Measurements from ENCODE around the gene HPSE2.

Gene HPSE2

DNA sequence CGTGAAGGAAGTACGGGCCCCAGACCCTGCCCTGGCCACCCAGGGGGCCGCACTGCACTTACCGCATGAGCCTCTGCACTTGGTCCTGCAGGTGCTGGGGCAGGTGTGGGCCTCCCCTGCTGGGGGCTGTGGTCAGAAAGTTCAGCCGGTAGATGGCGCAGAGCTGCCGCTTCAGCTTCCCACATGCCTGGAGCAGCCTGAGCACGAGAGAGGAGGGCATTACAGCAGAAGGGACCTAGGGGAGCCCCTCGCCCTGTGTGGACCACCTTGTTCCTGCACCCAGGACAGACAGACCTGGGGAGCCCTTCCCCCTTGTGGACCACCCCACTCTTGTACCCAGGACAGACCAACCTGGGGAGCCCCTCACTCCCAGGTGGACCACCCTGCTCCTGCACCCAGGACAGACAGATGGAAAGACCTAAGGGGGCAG, 811.9 kb downstream of the HPSE2 start:
- DNase-seq: no peak

DNA sequence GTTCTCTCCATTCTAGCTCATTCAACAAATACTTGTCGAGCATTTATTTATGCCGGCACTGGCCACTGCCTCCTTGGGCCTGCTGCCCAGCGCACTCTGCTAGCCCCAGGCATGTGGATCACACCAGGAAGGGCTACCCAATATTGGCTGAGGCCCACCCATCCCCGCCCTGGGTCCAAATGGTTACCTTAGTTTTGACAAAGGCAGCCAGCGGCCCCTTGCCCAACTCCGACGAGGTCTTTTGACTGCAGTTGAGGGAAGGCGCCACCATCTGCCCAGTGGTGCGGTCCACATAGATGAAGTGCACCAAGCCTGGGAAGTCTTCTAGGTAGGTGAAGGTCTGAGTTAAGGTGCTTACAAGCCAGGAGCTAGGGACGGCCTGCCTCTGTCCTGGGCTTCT, 813.5 kb downstream of the HPSE2 start:
- DNase-seq: no peak

DNA sequence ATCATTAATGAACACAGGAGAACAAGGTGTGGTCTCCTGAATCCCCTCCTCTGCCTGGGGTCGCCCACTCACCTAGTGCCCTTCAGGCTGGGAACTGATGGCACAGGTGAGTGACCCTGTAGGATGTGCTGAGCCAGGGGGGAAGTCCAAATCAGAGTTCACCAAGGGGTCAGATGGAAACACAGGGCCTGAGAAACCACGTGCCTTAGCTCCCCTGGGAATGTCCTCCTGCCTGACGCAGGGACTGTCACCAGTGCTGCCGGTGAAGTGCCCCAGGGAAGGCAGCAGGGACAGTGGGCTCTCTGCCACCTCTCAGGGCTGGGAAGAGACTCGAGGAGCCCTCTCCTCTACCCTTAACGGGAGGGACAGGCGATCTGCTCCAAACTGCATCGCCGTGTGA, 814.9 kb downstream of the HPSE2 start:
- DNase-seq: no peak

DNA sequence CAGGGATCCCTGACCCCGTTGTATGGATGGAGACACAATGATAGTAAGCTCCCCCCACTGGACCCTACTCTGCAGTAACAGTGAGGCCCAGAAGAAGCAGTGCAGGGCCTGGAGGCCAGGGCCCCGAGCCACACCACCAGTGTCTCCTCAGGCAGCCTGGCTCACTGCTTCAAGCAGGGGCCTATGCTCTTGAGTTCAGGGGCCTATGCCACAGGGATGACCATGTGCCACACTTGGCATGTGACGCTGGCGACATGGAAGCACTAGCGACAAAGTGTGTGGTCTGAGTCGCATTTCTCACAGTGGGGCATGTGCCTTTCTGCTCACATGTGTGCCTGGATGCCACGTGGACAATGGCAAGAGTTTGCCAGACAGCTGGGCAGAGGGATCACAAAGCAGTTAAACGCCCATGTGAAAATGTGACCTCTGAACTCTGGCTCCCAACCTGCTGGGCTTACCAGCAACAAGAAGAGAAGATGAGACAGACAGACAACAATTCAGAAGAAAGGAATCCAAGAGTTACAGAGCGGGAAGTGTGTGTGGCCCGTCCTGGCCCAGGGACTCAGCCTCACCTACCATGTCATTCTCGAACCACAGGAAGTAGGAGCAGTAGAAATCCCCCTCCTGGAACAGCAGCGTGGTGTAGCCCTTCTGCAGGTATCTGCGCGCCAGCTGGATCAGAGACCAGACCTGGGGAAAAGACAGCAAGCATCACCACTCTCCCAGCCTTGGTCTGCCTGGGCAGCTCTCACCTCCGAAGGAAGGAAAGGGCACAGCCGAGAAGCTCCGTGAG, 816.0 kb downstream of the HPSE2 start:
- DNase-seq: no peak

DNA sequence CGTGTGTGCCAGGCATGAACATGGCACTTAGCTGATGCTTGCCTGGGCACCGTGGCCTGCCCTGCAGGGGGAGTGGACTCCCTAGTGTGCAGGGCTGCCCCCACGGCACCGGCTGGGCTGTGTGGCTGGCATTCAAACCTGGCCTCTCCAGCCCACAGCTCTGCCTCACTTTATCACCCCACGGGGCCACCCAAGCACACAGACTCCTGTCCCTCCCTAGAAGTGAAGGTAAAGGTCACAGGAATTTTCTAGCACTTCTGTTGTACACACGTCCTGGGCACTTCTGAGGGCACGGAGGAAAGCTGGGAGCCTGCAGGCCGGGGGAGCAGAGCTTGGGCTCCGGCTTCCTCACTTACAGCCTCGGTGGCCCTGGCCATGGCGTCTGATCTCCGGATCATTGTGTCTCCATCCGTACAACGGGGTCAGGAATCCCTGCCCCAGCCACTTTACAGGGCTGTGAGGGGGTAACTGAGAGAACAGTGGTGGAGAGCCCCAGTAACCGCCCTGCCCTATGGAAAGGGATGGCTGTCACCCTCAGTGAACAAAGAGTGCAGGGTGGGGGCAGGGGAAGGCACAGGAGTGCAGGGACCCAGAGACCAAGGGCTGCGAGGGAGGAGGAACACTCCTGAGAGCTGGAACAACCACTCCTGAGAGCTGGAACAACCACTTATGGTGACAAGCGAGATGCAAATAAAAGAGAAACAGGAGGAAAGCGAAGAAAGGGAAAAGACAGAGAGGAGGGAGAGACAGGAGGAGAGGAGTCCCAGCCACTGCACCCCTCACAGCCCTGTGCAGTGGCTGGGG, 816.8 kb downstream of the HPSE2 start:
- DNase-seq: no peak

DNA sequence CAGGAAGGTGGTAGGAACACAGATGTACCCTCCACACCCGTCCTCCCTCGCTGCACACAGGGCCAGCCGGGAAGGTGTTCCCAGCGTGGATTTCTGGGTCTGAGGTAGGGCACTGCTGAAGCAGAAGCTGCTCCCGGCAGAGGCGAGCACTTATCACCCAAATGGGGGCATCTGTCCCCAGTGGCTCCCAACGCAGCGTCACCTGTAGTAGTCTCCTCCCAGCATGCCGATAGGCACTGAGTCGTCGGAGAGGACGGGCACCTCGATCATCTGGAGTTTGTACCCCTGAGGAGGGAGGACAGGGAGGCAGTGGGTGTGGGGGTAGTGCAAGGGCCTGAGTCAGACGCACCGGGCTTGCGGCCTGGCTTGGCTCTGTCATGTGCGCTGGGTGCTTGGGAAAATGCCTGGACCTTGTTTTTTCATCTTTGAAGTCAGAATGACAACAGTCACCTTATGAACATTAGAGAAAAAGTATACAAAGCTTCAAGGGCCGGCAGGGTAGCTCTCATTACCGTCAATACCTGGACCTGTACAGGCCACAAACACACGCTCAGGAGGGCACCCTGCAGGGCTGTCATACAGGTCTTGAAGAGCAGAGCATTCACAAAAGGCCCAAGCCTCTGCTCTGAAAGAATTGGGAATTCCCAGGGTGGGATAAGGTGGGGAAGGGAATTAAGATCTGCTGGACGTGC, 817.5 kb downstream of the HPSE2 start:
- no peak for DNase-seq

DNA sequence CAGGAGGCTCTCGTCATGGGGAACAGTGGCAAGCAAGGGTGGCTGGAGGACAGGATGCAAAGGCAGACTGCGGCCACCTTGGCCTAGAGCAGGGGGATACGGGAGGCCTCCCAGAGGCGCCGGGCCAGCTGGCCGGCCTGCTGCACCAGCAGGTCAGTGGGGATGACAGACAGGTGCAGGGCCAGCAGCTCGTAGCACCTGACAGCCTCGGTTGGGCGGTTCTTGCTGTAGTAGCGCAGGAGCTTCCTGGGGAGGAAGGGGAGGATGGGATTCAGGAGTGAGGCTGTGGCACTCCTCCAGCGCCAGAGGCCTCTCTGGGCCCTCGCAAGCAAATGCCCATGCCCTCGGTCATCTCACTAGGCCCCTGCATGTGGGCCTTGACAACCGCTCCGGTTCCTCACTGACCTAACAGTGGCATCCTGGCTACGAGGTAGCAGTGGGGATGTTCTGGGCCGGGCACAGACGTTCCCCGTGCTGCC, 818.1 kb downstream of the HPSE2 start:
- no peak for DNase-seq

DNA sequence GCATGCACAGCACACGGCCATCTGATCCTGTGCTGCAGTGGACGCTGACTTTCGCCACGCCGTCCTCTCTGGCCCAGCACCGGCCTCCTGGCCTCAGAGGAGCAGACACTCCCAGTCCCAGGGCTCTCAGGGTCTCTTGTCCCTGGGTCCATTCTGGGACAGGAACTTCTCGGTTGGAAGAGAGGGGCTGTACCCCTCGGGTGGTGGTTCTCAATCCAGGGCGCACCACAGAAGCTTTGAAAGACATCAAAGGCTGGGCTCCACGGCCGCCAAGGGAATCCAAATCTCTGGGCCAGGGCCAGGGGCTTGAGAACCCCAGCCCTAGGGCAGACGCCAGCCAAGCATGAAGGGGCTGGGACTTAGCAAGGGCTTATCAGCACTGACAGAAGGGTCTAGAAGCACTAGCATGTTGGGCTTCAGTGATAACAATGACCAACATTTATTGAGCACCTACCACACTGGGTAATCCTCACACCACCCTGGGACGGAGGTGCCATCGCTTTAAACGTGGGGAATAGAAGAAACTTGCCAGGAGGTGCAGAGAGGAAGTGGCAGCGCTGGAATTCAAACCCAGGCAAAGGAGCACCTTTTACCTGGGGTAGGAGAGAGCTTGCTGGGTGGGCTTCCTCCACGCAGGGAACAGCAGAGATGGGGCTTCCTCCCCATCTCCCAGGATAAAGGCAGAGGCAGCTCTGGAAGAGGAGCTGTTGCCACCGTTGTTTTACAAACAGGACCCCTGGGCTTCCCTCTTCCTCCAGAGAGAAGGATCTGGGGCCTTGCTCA, 818.9 kb downstream of the HPSE2 start:
- no peak for DNase-seq

DNA sequence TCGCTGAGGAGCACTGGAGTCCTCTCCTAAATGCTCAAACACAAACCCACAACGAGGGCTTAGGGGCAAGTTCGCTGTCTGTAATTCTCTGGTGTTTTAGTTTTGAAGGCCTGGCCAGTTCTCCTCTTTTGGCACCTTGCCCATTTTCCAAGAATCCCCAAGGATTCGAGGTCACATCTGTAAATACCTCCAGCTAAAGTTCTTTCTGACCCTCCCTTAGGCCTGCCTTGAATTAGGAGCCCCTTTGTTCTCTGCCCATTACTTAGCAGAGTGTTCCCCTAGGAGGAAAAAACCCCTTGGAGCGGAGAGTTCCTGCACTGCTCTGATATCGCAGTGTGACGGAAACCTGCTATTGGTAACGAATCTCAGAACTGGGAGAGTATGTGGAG, 819.9 kb downstream of the HPSE2 start:
- DNase-seq: no peak

DNA sequence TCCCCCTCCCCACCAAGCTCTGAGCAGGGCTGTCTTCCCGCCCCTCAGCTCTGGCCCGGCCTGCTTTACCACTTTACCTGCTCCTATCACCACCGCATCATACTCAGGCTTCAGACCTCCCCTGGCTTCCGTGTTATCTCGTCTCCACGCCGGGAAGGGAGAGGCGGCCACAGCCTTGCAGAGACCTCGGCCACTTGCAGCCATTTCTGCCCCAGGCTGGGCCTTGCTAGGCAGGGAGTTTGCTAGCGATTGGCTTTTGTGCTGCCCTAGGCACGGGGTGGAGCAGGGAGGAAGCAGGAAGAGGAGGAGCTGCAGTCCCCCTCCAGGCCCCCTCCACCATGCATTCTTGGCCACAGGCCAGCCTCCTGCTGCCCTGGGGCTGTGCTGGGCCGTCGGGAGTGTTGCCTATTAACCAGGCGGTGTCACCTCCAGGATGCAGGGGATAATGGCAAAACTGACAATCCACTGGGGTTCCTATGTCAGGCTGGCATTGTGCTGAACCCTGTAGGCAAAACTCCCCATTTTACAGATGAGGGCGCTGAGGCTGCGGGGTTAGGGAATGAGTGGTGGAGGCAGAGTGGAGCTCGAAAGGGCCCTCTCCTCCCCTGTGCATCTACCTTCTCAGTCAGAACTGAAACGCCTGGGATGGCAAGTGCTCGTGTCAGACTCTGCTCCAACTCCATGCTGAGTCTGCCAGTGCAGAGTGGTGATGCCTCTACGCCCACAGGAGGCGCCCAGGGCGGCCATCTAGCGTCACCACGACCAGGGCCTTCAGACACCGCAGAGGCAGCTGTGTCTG, 820.5 kb downstream of the HPSE2 start, which contains the start of gene PYROXD2:
PYROXD2 (minus strand) TSS at position 251 of the 799 bp plus-strand sequence; CDS start at position 204, 47 bp downstream.
- no peak for DNase-seq

DNA sequence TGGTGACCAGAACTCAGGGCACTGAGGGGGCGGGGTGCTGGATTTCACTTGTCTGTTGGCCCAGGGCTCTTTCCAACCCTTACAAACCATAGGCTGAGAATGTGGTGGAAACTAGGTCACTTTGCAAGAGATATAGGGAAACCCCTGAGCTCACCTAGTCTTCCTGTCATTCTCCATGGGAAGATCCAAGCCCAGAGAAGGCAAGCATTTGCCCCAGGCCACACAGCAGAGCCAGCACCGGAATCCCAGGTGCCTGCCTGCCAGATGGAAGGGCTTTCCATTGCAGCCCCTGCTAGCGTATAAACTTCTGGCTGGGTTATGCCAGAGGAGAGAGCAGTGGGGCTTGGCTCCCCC, 821.1 kb downstream of the HPSE2 start:
- DNase-seq: no peak

DNA sequence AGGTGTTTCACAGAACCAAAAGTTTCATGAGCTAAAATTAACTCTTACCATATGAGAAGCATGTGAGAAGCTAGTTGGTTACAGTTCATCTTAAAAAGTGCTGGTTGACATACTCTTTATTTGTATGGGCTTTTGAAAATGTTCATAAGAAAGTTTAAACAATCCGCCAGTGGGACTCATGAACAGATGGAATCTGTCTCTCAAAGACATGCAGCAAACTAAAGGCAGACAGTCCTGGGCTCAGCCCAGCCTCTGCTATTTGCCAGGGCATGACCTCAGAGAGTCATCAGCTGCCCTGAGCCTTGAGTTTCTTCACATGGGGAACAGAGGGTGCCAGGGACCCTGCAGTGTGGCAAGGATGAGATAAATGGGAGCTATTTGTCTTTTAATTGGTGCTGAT, 823.9 kb downstream of the HPSE2 start:
- no peak for DNase-seq

DNA sequence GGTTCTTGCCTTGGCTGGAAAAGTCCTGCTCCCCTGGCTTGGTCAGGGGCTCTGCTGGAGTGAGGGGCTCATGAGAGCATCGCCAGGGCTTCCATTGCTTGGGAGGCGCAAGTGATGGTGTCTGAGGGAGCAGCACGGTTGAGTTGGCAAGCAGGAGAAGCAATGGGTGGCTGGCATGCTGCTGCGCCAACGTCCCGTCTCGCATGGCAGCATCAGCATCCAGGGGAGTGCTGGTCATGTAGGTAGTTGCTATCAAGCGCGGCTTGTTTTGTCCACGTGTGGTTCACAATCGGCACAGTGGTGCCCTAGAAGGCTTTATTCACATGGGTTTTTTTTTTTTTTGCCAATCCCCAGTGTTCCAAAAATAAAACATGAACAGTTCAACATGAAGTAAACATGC, 824.5 kb downstream of the HPSE2 start:
- no peak for DNase-seq

DNA sequence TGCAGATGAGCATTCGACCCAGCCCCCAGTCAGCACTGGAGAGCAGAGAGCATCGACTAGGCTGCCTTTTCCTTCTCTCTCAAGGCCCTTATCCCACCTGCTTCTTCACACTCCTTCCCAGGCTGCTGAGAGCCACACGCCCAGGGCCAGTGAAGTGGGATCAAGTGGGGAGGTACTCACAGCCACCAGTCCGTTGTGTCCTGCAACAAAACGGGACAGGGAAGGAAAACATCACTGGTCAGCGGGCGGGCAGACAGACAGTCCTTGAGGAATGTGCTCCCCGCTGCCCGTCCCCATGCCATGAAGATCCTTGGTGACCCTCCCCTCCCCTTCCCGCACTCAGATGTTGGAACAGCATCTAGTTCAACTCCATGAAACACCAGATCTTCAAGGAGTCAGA, 824.9 kb downstream of the HPSE2 start:
- DNase-seq: no peak

DNA sequence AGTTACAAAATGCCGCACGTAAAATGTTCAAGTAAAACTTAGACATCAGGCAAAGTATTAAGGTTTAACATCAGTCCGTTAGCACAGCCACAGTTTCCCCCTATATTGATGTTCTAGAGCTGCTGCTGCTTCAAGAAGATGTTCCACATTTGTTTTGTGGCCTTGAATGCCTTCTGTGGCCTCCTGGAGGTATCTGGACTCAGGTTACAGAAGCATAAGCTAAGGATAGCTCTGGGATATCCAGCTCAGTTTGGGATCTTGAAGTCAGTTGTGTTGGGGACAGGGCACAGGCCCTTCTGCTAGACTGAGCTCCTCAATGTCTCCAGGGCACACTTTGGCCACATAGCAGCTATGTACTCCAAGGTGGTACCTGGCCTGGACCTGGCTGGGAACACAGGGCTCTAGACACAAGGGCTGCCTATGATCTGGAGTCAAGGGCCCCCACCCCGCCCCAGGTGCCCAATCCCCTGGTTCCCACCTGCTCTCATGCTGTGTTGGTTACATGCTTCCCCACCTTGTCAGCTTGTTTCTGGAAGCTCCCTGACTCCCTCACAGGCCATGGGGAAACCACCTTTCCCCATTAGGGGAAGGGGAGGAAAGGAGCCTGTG, 825.4 kb downstream of the HPSE2 start:
- DNase-seq: no peak

DNA sequence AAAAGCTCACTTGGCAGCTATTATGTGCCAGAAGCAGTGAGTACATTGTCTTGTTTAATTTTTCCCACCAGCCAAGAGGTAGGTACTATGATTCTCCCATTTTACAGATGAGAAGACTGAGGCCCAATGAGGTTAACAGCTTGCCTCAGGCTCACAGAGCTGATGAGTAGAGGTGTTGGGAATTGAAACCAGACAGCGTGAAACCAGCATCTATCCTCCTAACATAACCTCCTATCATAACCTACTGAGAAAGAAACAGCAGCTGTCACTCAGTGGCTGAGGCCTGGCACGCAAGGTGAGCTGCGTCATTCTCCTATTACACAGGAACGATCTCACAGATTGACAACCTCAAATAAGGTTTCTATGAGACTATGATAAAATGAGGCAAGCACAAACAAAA, 826.9 kb downstream of the HPSE2 start:
- DNase-seq: no peak

DNA sequence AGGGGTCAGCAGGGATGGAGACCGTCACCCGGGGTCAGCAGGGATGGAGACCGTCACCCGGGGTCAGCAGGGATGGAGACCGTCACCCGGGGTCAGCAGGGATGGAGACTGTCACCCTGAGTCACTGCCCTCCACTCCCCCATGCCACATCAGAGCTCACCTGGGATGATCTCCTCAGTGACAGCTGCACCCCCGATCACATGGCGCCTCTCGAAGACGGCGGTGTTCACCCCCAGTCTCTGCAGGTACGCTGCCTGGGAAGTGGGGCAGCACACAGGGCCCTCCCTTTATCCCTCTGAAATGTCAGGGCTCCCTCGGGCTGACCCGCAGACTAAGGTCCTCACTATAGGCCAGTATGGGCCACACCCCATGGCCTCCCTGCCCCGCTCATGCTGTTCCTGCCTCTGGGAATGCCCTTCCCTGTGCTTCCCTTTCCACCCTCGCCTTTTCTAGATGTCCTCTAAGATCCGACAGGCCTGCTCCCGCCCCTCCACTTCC, 827.9 kb downstream of the HPSE2 start:
- no peak for DNase-seq

Measured in inflammatory macrophage treated with lipopolysaccharide for 4 hours (primary cell).